Thyroid gland (tissue), 4 donors: Measurements from ENCODE around the gene ST7. TPM values are rescaled to one million over a fixed set of nuclear protein-coding genes. Genes with fewer than 3 reads are reported as not detected.
A peak's percentile ranks its signal among the peaks of the same experiment; 100 is the strongest.

ENCODE experiments used
- DNase-seq, 2 donors: peaks; one replicate each; pipeline ENCODE4 v3.0.0-alpha.2; 2019
- H3K27ac ChIP-seq, 3 donors: fragments of 200-600 bp; sonication (generic); 1 replicate in 2 of 3; 2 replicates in 1 of 3; pipeline ENCODE4 v1.5.1; 2016 to 2019; ENCODE audit warnings: mild to moderate bottlenecking in 1 of 3, moderate library complexity in 1 of 3
- H3K27me3 ChIP-seq: fragments of 200-600 bp; sonication (generic); one replicate; pipeline ENCODE4 v1.5.1; 2019
- H3K36me3 ChIP-seq, 2 donors: fragments of 200-600 bp; sonication (generic); one replicate each; pipeline ENCODE4 v1.5.1; 2016 to 2019
- H3K4me1 ChIP-seq, 2 donors: fragments of 200-600 bp; sonication (generic); one replicate each; pipeline ENCODE4 v1.5.1; 2017 to 2019
- H3K4me3 ChIP-seq, 3 donors: fragments of 200-600 bp; sonication (generic); replicated peaks in 1 of 3; 1 replicate in 2 of 3; 2 replicates in 1 of 3; pipeline ENCODE4 v1.5.1; 2016; ENCODE audit warnings: mild to moderate bottlenecking in 1 of 3
- H3K9me3 ChIP-seq: fragments of 200-600 bp; sonication (generic); one replicate; pipeline ENCODE4 v1.5.1; 2017
- CTCF ChIP-seq, 6 experiments: fragments of 200-600 bp in 3 of 6; fragments of 450-650 bp in 3 of 6; sonication (generic) in 3 of 6; IDR thresholded peaks; one replicate each; pipeline ENCODE4 v1.5.1; 2016 to 2019; ENCODE audit warnings: antibody characterized with exemption in 6 of 6, mild to moderate bottlenecking in 2 of 6, inconsistent platforms in 1 of 6, moderate library complexity in 1 of 6
- POLR2A ChIP-seq, 2 donors: fragments of 450-650 bp; IDR thresholded peaks; one replicate each; pipeline ENCODE4 v1.6.1; 2017; ENCODE audit warnings: antibody characterized with exemption in 2 of 2, mild to moderate bottlenecking in 2 of 2, moderate library complexity in 1 of 2
- WGBS, 2 donors: methylation state at CpG; one replicate each; pipeline ENCODE4 v1.1.5; 2017; 5-methylcytosine and 5-hydroxymethylcytosine counted together
- intact Hi-C: fragments of 100-400 bp; cut with DNase I; formaldehyde crosslinking; loops from one replicate; pipeline ENCODE4 v1.15.1; 2023
- total RNA-seq, 4 donors: library from RNA; depleted of rRNA; stranded (reverse); fragments of >200 nt; gene quantifications; one replicate each; pipeline ENCODE4 v1.2.3, GENCODE V29; 2016

Gene ST7
- total RNA-seq, 4 donors from 2014 or later: 62.8 to 75.1 (median 66.7) TPM

- TF ChIP-seq POLR2A (IDR thresholded peaks at IDR 0.05) (no peak), CTCF (IDR thresholded peaks at IDR 0.05) (peak in 3 of 6 experiments; percentile 30 to 35 (median 30))
- H3K4me3 ChIP-seq: no peak overlapping the region
- no peak overlapping the region for H3K27ac ChIP-seq
- 32 to 40% methylated on average over 5 of the region's 5 CpGs for WGBS, 2 donors
- peaks cover 3 to 19% of the 10 kb centered on the region in 2 donors for H3K4me1 ChIP-seq
- DNase-seq: peak; percentile 79 to 85
- intact Hi-C loops: no loop called here
- H3K9me3 ChIP-seq: no peaks in the 10 kb centered on the region
- no peaks in the 10 kb centered on the region for H3K27me3 ChIP-seq
- no peaks in the 10 kb centered on the region for H3K36me3 ChIP-seq
These were observed 204.2 kb downstream of the ST7 start for GRCh38 chr7:117157241-117158209.

- Histone ChIP-seq H3K27me3 (no peaks in the 10 kb centered on the region), H3K4me3 (no peak overlapping the region), H3K36me3 (no peaks in the 10 kb centered on the region), H3K9me3 (no peaks in the 10 kb centered on the region), H3K27ac (no peak overlapping the region), H3K4me1 (peaks cover 3 to 19% of the 10 kb centered on the region in 2 donors)
- WGBS, 2 donors: 90 to 93% methylated on average over 4 of the region's 4 CpGs
- intact Hi-C loops: no loop called here
- no peak for DNase-seq
- TF ChIP-seq CTCF (IDR thresholded peaks at IDR 0.05) (no peak), POLR2A (IDR thresholded peaks at IDR 0.05) (no peak)
These were observed 205.8 kb downstream of the ST7 start for GRCh38 chr7:117158941-117159697.

- Histone ChIP-seq H3K27ac (no peak overlapping the region), H3K27me3 (no peaks in the 10 kb centered on the region), H3K36me3 (no peaks in the 10 kb centered on the region), H3K4me1 (peaks cover 0 to 8% of the 10 kb centered on the region in 2 donors), H3K4me3 (no peak overlapping the region), H3K9me3 (no peaks in the 10 kb centered on the region)
- TF ChIP-seq CTCF (IDR thresholded peaks at IDR 0.05) (no peak), POLR2A (IDR thresholded peaks at IDR 0.05) (no peak)
- intact Hi-C loops: no loop called here
- no peak for DNase-seq
- 95 to 98% methylated on average over 2 of the region's 2 CpGs for WGBS, 2 donors
These were observed 209.8 kb downstream of the ST7 start for GRCh38 chr7:117163101-117163500.

- Histone ChIP-seq H3K36me3 (no peaks in the 10 kb centered on the region), H3K27me3 (no peaks in the 10 kb centered on the region), H3K9me3 (no peaks in the 10 kb centered on the region), H3K4me3 (no peak overlapping the region), H3K4me1 (no peaks in the 10 kb centered on the region), H3K27ac (no peak overlapping the region)
- 76 to 87% methylated on average over 2 of the region's 2 CpGs for WGBS, 2 donors
- no peak for DNase-seq
- intact Hi-C loops: no loop called here
- TF ChIP-seq POLR2A (IDR thresholded peaks at IDR 0.05): no peak
- TF ChIP-seq CTCF (IDR thresholded peaks at IDR 0.05): no peak
These were observed 211.3 kb downstream of the ST7 start for GRCh38 chr7:117164620-117165019.
